Endothelial cell of umbilical vein (primary cell): Measurements from ENCODE around the gene MOBP. TPM values are rescaled to one million over a fixed set of nuclear protein-coding genes. Genes with fewer than 3 reads are reported as not detected.

Source experiments
- BruUV-seq: library from RNA; stranded (reverse); fragments of 400-500 nt; replicated peaks from 2 replicates; lab custom pipeline; 2021; lab: Mats Ljungman, UMichigan
- CTCF ChIA-PET: fragments of 300-600, 350-600 bp; sonication (Branson Sonifier 250); formaldehyde crosslinking; loops from one replicate; lab custom pipeline; 2021; ENCODE audit warnings: antibody characterized with exemption, inconsistent platforms; lab: Charles Lee
- POLR2A ChIA-PET: fragments of 300-600, 350-600 bp; sonication (Branson Sonifier 250); formaldehyde crosslinking; loops from one replicate; lab custom pipeline; 2021; ENCODE audit warnings: antibody characterized with exemption, inconsistent platforms; lab: Charles Lee
- DNase-seq: peaks from one replicate; pipeline ENCODE4 v3.0.0-alpha.2; 2011; ENCODE audit warnings: low read depth, low spot score
- FAIRE-seq: peaks from 2 replicates; lab custom pipeline; 2011; peaks lifted over from hg19 to GRCh38; lab: Jason Lieb, UNC
- H2AFZ ChIP-seq: 2 replicates; pipeline ENCODE4 v1.6.0; 2012; ENCODE audit warnings: low read depth, low read length, control low read depth, inconsistent platforms
- H3K27ac ChIP-seq: 2 replicates; pipeline ENCODE4 v1.5.1; 2011; ENCODE audit warnings: low read depth, mild to moderate bottlenecking, control low read depth, low read length, moderate library complexity; ENCODE audit not compliant: insufficient read depth
- H3K27me3 ChIP-seq, 2 experiments: 2 replicates each; pipeline versions ENCODE4 v1.6.0 to v1.6.1; 2011; ENCODE audit warnings: low read length in 2 of 2, mixed read lengths in 1 of 2; ENCODE audit not compliant: control insufficient read depth in 2 of 2, insufficient read depth in 2 of 2
- H3K36me3 ChIP-seq, 2 experiments: 2 replicates in 1 of 2; 3 replicates in 1 of 2; pipeline ENCODE4 v1.5.1; 2011; ENCODE audit warnings: low read length in 2 of 2, mild to moderate bottlenecking in 1 of 2, moderate library complexity in 1 of 2; ENCODE audit not compliant: control insufficient read depth in 2 of 2, insufficient read depth in 2 of 2; ENCODE audit errors: extremely low read depth in 1 of 2
- H3K4me1 ChIP-seq: 3 replicates; pipeline ENCODE4 v1.5.1; 2011; ENCODE audit warnings: mild to moderate bottlenecking, low read length; ENCODE audit not compliant: control insufficient read depth, insufficient read depth; ENCODE audit errors: extremely low read depth
- H3K4me2 ChIP-seq: 2 replicates; pipeline ENCODE4 v1.6.1; 2011; ENCODE audit warnings: low read length, control low read depth, mixed read lengths; ENCODE audit not compliant: insufficient read depth
- H3K4me3 ChIP-seq, 3 experiments: fragments of 200-600 bp in 1 of 3; sonication (generic), shearing (Covaris generic) in 1 of 3; replicated peaks in 1 of 3; 2 replicates each; pipeline ENCODE4 v1.5.1; 2011 to 2016; ENCODE audit warnings: control low read depth in 3 of 3, low read length in 3 of 3, mild to moderate bottlenecking in 2 of 3, inconsistent platforms in 1 of 3, low read depth in 1 of 3, moderate library complexity in 1 of 3; ENCODE audit not compliant: insufficient read depth in 1 of 3
- H3K79me2 ChIP-seq: 2 replicates; pipeline ENCODE4 v1.6.0; 2012; ENCODE audit warnings: low read length, inconsistent platforms; ENCODE audit not compliant: control insufficient read depth, insufficient read depth
- H3K9ac ChIP-seq: replicated peaks from 2 replicates; pipeline ENCODE3; 2011; ENCODE audit warnings: low read length, control low read depth; ENCODE audit not compliant: insufficient read depth; ENCODE audit errors: extremely low read depth
- H3K9me1 ChIP-seq: replicated peaks from 3 replicates; pipeline ENCODE4 v1.6.0; 2011; ENCODE audit warnings: mild to moderate bottlenecking, low read length; ENCODE audit not compliant: control insufficient read depth, insufficient read depth; ENCODE audit errors: extremely low read depth
- H3K9me3 ChIP-seq: replicated peaks from 2 replicates; pipeline ENCODE4 v1.5.1; 2012; ENCODE audit warnings: low read length, inconsistent platforms; ENCODE audit not compliant: control insufficient read depth, insufficient read depth
- H4K20me1 ChIP-seq: replicated peaks from 2 replicates; pipeline ENCODE3; 2011; ENCODE audit warnings: mild to moderate bottlenecking, low read length; ENCODE audit not compliant: control insufficient read depth, insufficient read depth; ENCODE audit errors: extremely low read depth
- CTCF ChIP-seq, 2 donors: IDR thresholded peaks; 1 replicate in 1 of 2; 2 replicates in 1 of 2; pipeline ENCODE4 v1.5.1; 2011; ENCODE audit warnings: low read length in 2 of 2, mild to moderate bottlenecking in 2 of 2, moderate library complexity in 2 of 2, control low read depth in 1 of 2, inconsistent platforms in 1 of 2, low read depth in 1 of 2; ENCODE audit not compliant: insufficient read depth in 1 of 2; ENCODE audit errors: extremely low read depth in 1 of 2
- EZH2 ChIP-seq: IDR thresholded peaks from 2 replicates; pipeline ENCODE4 v1.6.1; 2012; ENCODE audit warnings: borderline replicate concordance, low read depth, mild to moderate bottlenecking, moderate library complexity, low read length, inconsistent platforms; ENCODE audit not compliant: severe bottlenecking
- FOS ChIP-seq: IDR thresholded peaks from 2 replicates; pipeline ENCODE4 v1.6.1; 2011; ENCODE audit warnings: mild to moderate bottlenecking, low read length, moderate library complexity, borderline replicate concordance; ENCODE audit not compliant: insufficient read depth
- GATA2 ChIP-seq: IDR thresholded peaks from 2 replicates; pipeline ENCODE4 v1.7.0; 2011; ENCODE audit warnings: low read depth, mild to moderate bottlenecking, moderate library complexity, mixed read lengths, low read length; ENCODE audit not compliant: insufficient read length, insufficient read depth
- JUN ChIP-seq: IDR thresholded peaks from 2 replicates; pipeline ENCODE4 v1.6.1; 2011; ENCODE audit warnings: borderline replicate concordance, low read depth; ENCODE audit not compliant: insufficient read length, insufficient read depth
- MAX ChIP-seq: IDR thresholded peaks from 2 replicates; pipeline ENCODE4 v1.6.1; 2011; ENCODE audit not compliant: insufficient read depth, insufficient read length
- MYC ChIP-seq: IDR thresholded peaks from one replicate; pipeline ENCODE4 v1.6.1; 2011; ENCODE audit warnings: mild to moderate bottlenecking, low read depth, low read length
- POLR2A ChIP-seq: IDR thresholded peaks from 2 replicates; pipeline ENCODE4 v1.6.1; 2012; ENCODE audit warnings: low read depth, mild to moderate bottlenecking, control low read depth, low read length
- POLR2AphosphoS5 ChIP-seq: IDR thresholded peaks from 2 replicates; pipeline ENCODE4 v1.6.1; 2012; ENCODE audit warnings: low read depth, mild to moderate bottlenecking, control low read depth, low read length, moderate library complexity; ENCODE audit not compliant: insufficient read depth
- dilution Hi-C: fragments of 300-500 bp; cut with MboI; formaldehyde crosslinking; loops from one replicate; pipeline ENCODE4 v1.15.0; 2019; ENCODE audit warnings: low sequenced_read_pairs; ENCODE audit not compliant: extremely low pct_ligation_motif_present
- intact Hi-C: fragments of 100-400 bp; cut with micrococcal nuclease; formaldehyde crosslinking; loops from one replicate; pipeline ENCODE4 v1.10.0; 2022
- polyA plus RNA-seq, 4 experiments: library from polyadenylated mRNA; depleted of rRNA in 3 of 4; stranded (reverse) in 3 of 4; unstranded in 1 of 4; fragments of >200 nt; gene quantifications; 2 replicates each; pipeline versions ENCODE4 v1.2.1 to v1.2.3, GENCODE V29; 2011 to 2012; ENCODE audit warnings: missing spikeins in 1 of 4
- total RNA-seq: library from RNA; stranded (reverse); gene quantifications from 2 replicates; pipeline ENCODE4 v1.2.3, GENCODE V29; 2021

MOBP gene
- total and polyA plus RNA-seq, 2 donors (not counting 3 experiments of a cell fraction or from before 2014, with no cell fraction given): 2.0 to 2.3 TPM

GRCh38 chr3:39533226-39533625 is 65.7 kb downstream of the MOBP start:
- intact Hi-C loops (loop anchor here (2.0 to 10.0 kb wide), 5 partner anchors 34 to 972 kb away; partner anchors contain the start of genes EIF1B and ZNF620), dilution Hi-C loops (no loop called here)
- Histone ChIP-seq H3K4me3 (no peak overlapping the region), H3K27me3 (no peaks in the 10 kb centered on the region), H3K4me2 (peak overlapping the region; percentile 51), H3K9me1 (no peaks in the 10 kb centered on the region), H3K9ac (no peak overlapping the region), H4K20me1 (no peaks in the 10 kb centered on the region), H3K79me2 (no peaks in the 10 kb centered on the region), H2AFZ (no peak overlapping the region), H3K27ac (peak overlapping the region; percentile 84), H3K9me3 (no peaks in the 10 kb centered on the region), H3K36me3 (no peaks in the 10 kb centered on the region), H3K4me1 (peaks cover 27% of the 10 kb centered on the region)
- TF ChIP-seq POLR2A: no peak
- TF ChIP-seq MYC: no peak
- peak; percentile 38 for TF ChIP-seq FOS
- no peak for TF ChIP-seq JUN
- ChIA-PET CTCF (interaction anchor here (0.8 to 2.6 kb wide), 5 partner anchors 9 to 776 kb away, joined by 3 to 21 read pairs (median 7); no protein-coding TSS in a partner anchor), POLR2A (no interaction called here)
- FAIRE-seq: peak; percentile 21
- DNase-seq: peak; percentile 78
- no TSS peak for BruUV-seq

- H3K4me1 ChIP-seq: peaks cover 9% of the 10 kb centered on the region
- no peak overlapping the region for H3K27ac ChIP-seq
- no peaks in the 10 kb centered on the region for H3K27me3 ChIP-seq
- no peaks in the 10 kb centered on the region for H3K9me3 ChIP-seq
- no peak for TF ChIP-seq MAX
- TF ChIP-seq CTCF (IDR thresholded peaks at IDR 0.05; ENCODE audit: extremely low read depth in 1 of 2, insufficient read depth in 1 of 2, low read depth in 1 of 2, low read length in 2 of 2): no peak
- TF ChIP-seq POLR2A: no peak
- no peak for TF ChIP-seq EZH2
- TF ChIP-seq POLR2AphosphoS5: no peak
- TF ChIP-seq MYC: no peak
- no peak for TF ChIP-seq JUN
- no peak for TF ChIP-seq GATA2
- no peak for TF ChIP-seq FOS
- H3K9ac ChIP-seq: no peak overlapping the region
- no peaks in the 10 kb centered on the region for H3K36me3 ChIP-seq
- H3K4me3 ChIP-seq: no peak overlapping the region
- BruUV-seq: no TSS peak
- no peak overlapping the region for H3K4me2 ChIP-seq
- H4K20me1 ChIP-seq: no peaks in the 10 kb centered on the region
- DNase-seq: no peak
- ChIA-PET POLR2A (no interaction called here), CTCF (interaction anchor here (0.8 to 3.5 kb wide), 8 partner anchors 8 to 777 kb away, joined by 3 to 17 read pairs (median 4); no protein-coding TSS in a partner anchor)
- no peak for FAIRE-seq
- dilution Hi-C loops: no loop called here
- H2AFZ ChIP-seq: no peak overlapping the region
- intact Hi-C loops: loop anchor here (5.0 kb wide), 1 partner anchor 167 kb away; no protein-coding TSS in a partner anchor
- H3K9me1 ChIP-seq: no peaks in the 10 kb centered on the region
- H3K79me2 ChIP-seq: no peaks in the 10 kb centered on the region
These were observed 72.9 kb downstream of the MOBP start for GRCh38 chr3:39540162-39540921.
